ENCODE results near the gene GFRA1.
"Not testable (repeated sequence)": the region's sequence is repeated elsewhere in the genome, so short reads cannot be mapped to it uniquely, and the experiment has no call there.

GFRA1 gene

GRCh38 chr10:116182426-116182825 is 90.6 kb downstream of the GFRA1 start:
- no peaks in the 10 kb centered on the region for H3K4me1 ChIP-seq (ENCODE audit: control insufficient read depth, insufficient read depth, low read length)
- H3K27ac ChIP-seq (ENCODE audit: low read depth, low read length): no peak overlapping the region
- H3K4me3 ChIP-seq (ENCODE audit: low read length): no peak overlapping the region
- H3K36me3 ChIP-seq (ENCODE audit: control insufficient read depth, insufficient read depth, low read length): no peaks in the 10 kb centered on the region
- no peak overlapping the region for H3K9ac ChIP-seq (ENCODE audit: low read length)
- H3K27me3 ChIP-seq (ENCODE audit: control insufficient read depth, insufficient read depth, low read length): no peaks in the 10 kb centered on the region

- Histone ChIP-seq H3K4me3 (ENCODE audit: low read length) (no peak overlapping the region), H3K9ac (ENCODE audit: low read length) (no peak overlapping the region), H3K27ac (ENCODE audit: low read depth, low read length) (no peak overlapping the region), H3K27me3 (ENCODE audit: control insufficient read depth, insufficient read depth, low read length) (no peaks in the 10 kb centered on the region), H3K4me1 (ENCODE audit: control insufficient read depth, insufficient read depth, low read length) (no peaks in the 10 kb centered on the region), H3K36me3 (ENCODE audit: control insufficient read depth, insufficient read depth, low read length) (no peaks in the 10 kb centered on the region)
Observed at GRCh38 chr10:116178086-116178605, 94.9 kb downstream of the GFRA1 start.

GRCh38 chr10:116175231-116175630 is 97.8 kb downstream of the GFRA1 start:
- Histone ChIP-seq H3K27me3 (ENCODE audit: control insufficient read depth, insufficient read depth, low read length) (no peaks in the 10 kb centered on the region), H3K4me1 (ENCODE audit: control insufficient read depth, insufficient read depth, low read length) (no peaks in the 10 kb centered on the region), H3K4me3 (ENCODE audit: low read length) (no peak overlapping the region), H3K9ac (ENCODE audit: low read length) (no peak overlapping the region), H3K27ac (ENCODE audit: low read depth, low read length) (no peak overlapping the region), H3K36me3 (ENCODE audit: control insufficient read depth, insufficient read depth, low read length) (no peaks in the 10 kb centered on the region)

- Histone ChIP-seq H3K27ac (ENCODE audit: low read depth, low read length) (no peak overlapping the region), H3K9ac (ENCODE audit: low read length) (no peak overlapping the region), H3K36me3 (ENCODE audit: control insufficient read depth, insufficient read depth, low read length) (no peaks in the 10 kb centered on the region), H3K4me3 (ENCODE audit: low read length) (no peak overlapping the region), H3K4me1 (ENCODE audit: control insufficient read depth, insufficient read depth, low read length) (no peaks in the 10 kb centered on the region), H3K27me3 (ENCODE audit: control insufficient read depth, insufficient read depth, low read length) (no peaks in the 10 kb centered on the region)
Observed at GRCh38 chr10:116171505-116171904, 101.5 kb downstream of the GFRA1 start.

- no peaks in the 10 kb centered on the region for H3K27me3 ChIP-seq (ENCODE audit: control insufficient read depth, insufficient read depth, low read length)
- no peak overlapping the region for H3K4me3 ChIP-seq (ENCODE audit: low read length)
- no peak overlapping the region for H3K9ac ChIP-seq (ENCODE audit: low read length)
- no peak overlapping the region for H3K27ac ChIP-seq (ENCODE audit: low read depth, low read length)
- H3K4me1 ChIP-seq (ENCODE audit: control insufficient read depth, insufficient read depth, low read length): no peaks in the 10 kb centered on the region
- no peaks in the 10 kb centered on the region for H3K36me3 ChIP-seq (ENCODE audit: control insufficient read depth, insufficient read depth, low read length)
Observed at GRCh38 chr10:116170815-116171250, 102.2 kb downstream of the GFRA1 start.

- Histone ChIP-seq H3K4me1 (ENCODE audit: control insufficient read depth, insufficient read depth, low read length) (no peaks in the 10 kb centered on the region), H3K27ac (ENCODE audit: low read depth, low read length) (no peak overlapping the region), H3K36me3 (ENCODE audit: control insufficient read depth, insufficient read depth, low read length) (no peaks in the 10 kb centered on the region), H3K4me3 (ENCODE audit: low read length) (no peak overlapping the region), H3K27me3 (ENCODE audit: control insufficient read depth, insufficient read depth, low read length) (no peaks in the 10 kb centered on the region), H3K9ac (ENCODE audit: low read length) (no peak overlapping the region)
Observed at GRCh38 chr10:116169782-116170445, 103.1 kb downstream of the GFRA1 start.

GRCh38 chr10:116168745-116169144 is 104.3 kb downstream of the GFRA1 start:
- H3K4me3 ChIP-seq (ENCODE audit: low read length): no peak overlapping the region
- H3K4me1 ChIP-seq (ENCODE audit: control insufficient read depth, insufficient read depth, low read length): no peaks in the 10 kb centered on the region
- H3K27me3 ChIP-seq (ENCODE audit: control insufficient read depth, insufficient read depth, low read length): no peaks in the 10 kb centered on the region
- no peak overlapping the region for H3K27ac ChIP-seq (ENCODE audit: low read depth, low read length)
- H3K9ac ChIP-seq (ENCODE audit: low read length): no peak overlapping the region
- no peaks in the 10 kb centered on the region for H3K36me3 ChIP-seq (ENCODE audit: control insufficient read depth, insufficient read depth, low read length)

GRCh38 chr10:116168329-116168728 is 104.7 kb downstream of the GFRA1 start:
- no peak overlapping the region for H3K27ac ChIP-seq (ENCODE audit: low read depth, low read length)
- H3K4me3 ChIP-seq (ENCODE audit: low read length): no peak overlapping the region
- H3K27me3 ChIP-seq (ENCODE audit: control insufficient read depth, insufficient read depth, low read length): no peaks in the 10 kb centered on the region
- no peaks in the 10 kb centered on the region for H3K4me1 ChIP-seq (ENCODE audit: control insufficient read depth, insufficient read depth, low read length)
- H3K36me3 ChIP-seq (ENCODE audit: control insufficient read depth, insufficient read depth, low read length): no peaks in the 10 kb centered on the region
- no peak overlapping the region for H3K9ac ChIP-seq (ENCODE audit: low read length)

GRCh38 chr10:116165941-116166340 is 107.1 kb downstream of the GFRA1 start:
- not testable (repeated sequence) for H3K9ac ChIP-seq (ENCODE audit: low read length); H3K27ac ChIP-seq (ENCODE audit: low read depth, low read length); H3K27me3 ChIP-seq (ENCODE audit: control insufficient read depth, insufficient read depth, low read length); H3K4me3 ChIP-seq (ENCODE audit: low read length); H3K36me3 ChIP-seq (ENCODE audit: control insufficient read depth, insufficient read depth, low read length); H3K4me1 ChIP-seq (ENCODE audit: control insufficient read depth, insufficient read depth, low read length)

GRCh38 chr10:116164291-116164690 is 108.7 kb downstream of the GFRA1 start:
- H3K27me3 ChIP-seq (ENCODE audit: control insufficient read depth, insufficient read depth, low read length): no peaks in the 10 kb centered on the region
- H3K9ac ChIP-seq (ENCODE audit: low read length): no peak overlapping the region
- no peaks in the 10 kb centered on the region for H3K36me3 ChIP-seq (ENCODE audit: control insufficient read depth, insufficient read depth, low read length)
- H3K27ac ChIP-seq (ENCODE audit: low read depth, low read length): no peak overlapping the region
- H3K4me3 ChIP-seq (ENCODE audit: low read length): no peak overlapping the region
- no peaks in the 10 kb centered on the region for H3K4me1 ChIP-seq (ENCODE audit: control insufficient read depth, insufficient read depth, low read length)

GRCh38 chr10:116163333-116164131 is 109.5 kb downstream of the GFRA1 start:
- Histone ChIP-seq H3K27me3 (ENCODE audit: control insufficient read depth, insufficient read depth, low read length) (no peaks in the 10 kb centered on the region), H3K9ac (ENCODE audit: low read length) (no peak overlapping the region), H3K4me1 (ENCODE audit: control insufficient read depth, insufficient read depth, low read length) (no peaks in the 10 kb centered on the region), H3K36me3 (ENCODE audit: control insufficient read depth, insufficient read depth, low read length) (no peaks in the 10 kb centered on the region), H3K27ac (ENCODE audit: low read depth, low read length) (no peak overlapping the region), H3K4me3 (ENCODE audit: low read length) (no peak overlapping the region)

- Histone ChIP-seq H3K4me1 (ENCODE audit: control insufficient read depth, insufficient read depth, low read length) (no peaks in the 10 kb centered on the region), H3K36me3 (ENCODE audit: control insufficient read depth, insufficient read depth, low read length) (no peaks in the 10 kb centered on the region)
Observed at GRCh38 chr10:116162851-116163250, 110.2 kb downstream of the GFRA1 start.

More at GRCh38 chr10:116162851-116163250, 110.2 kb downstream of the GFRA1 start:
- Histone ChIP-seq H3K4me3 (ENCODE audit: low read length) (no peak overlapping the region), H3K27me3 (ENCODE audit: control insufficient read depth, insufficient read depth, low read length) (no peaks in the 10 kb centered on the region), H3K27ac (ENCODE audit: low read depth, low read length) (no peak overlapping the region), H3K9ac (ENCODE audit: low read length) (no peak overlapping the region)
